ENCODE measurements around the gene ENPP3. TPM values are rescaled to one million over a fixed set of nuclear protein-coding genes. Genes with fewer than 3 reads are reported as not detected.

ENPP3 gene
- polyA plus RNA-seq, 1 experiment, result 0.14 TPM

GRCh38 chr6:131680868-131681267 lies 43.8 kb downstream of the ENPP3 start:
- Histone ChIP-seq H3K9me3 (ENCODE audit: control insufficient read depth, insufficient read depth, low read length) (no peaks in the 10 kb centered on the region), H3K27ac (ENCODE audit: low read depth, low read length) (no peak overlapping the region), H3K4me3 (ENCODE audit: low read depth, low read length) (no peak overlapping the region), H3K27me3 (ENCODE audit: control insufficient read depth, insufficient read depth, low read length) (peaks cover 6% of the 10 kb centered on the region)
- no peak for DNase-seq (ENCODE audit: low read depth, low spot score)
- TF ChIP-seq CTCF (IDR thresholded peaks at IDR 0.05; ENCODE audit: low read depth, low read length), result no peak
- ChIA-PET POLR2A (no interaction called here), CTCF (interaction anchor here (2.0 kb wide), 1 partner anchor 14 kb away, joined by 6 read pairs; no protein-coding TSS in a partner anchor)

- DNase-seq (ENCODE audit: low read depth, low spot score), result no peak
- POLR2A ChIA-PET, result no interaction called here
- Histone ChIP-seq H3K27ac (ENCODE audit: low read depth, low read length) (no peak overlapping the region), H3K27me3 (ENCODE audit: control insufficient read depth, insufficient read depth, low read length) (peaks cover 6% of the 10 kb centered on the region), H3K9me3 (ENCODE audit: control insufficient read depth, insufficient read depth, low read length) (no peaks in the 10 kb centered on the region), H3K4me3 (ENCODE audit: low read depth, low read length) (no peak overlapping the region)
- no peak for TF ChIP-seq CTCF (IDR thresholded peaks at IDR 0.05; ENCODE audit: low read depth, low read length)
- CTCF ChIA-PET, result no interaction called here
These were observed 44.5 kb downstream of the ENPP3 start for GRCh38 chr6:131681585-131681984.

GRCh38 chr6:131682442-131682841 lies 45.3 kb downstream of the ENPP3 start:
- ChIA-PET CTCF (no interaction called here), POLR2A (no interaction called here)
- H3K4me3 ChIP-seq (ENCODE audit: low read depth, low read length), result no peak overlapping the region
- TF ChIP-seq CTCF (IDR thresholded peaks at IDR 0.05; ENCODE audit: low read depth, low read length), result no peak
- no peak for DNase-seq (ENCODE audit: low read depth, low spot score)
- peaks cover 6% of the 10 kb centered on the region for H3K27me3 ChIP-seq (ENCODE audit: control insufficient read depth, insufficient read depth, low read length)
- no peak overlapping the region for H3K27ac ChIP-seq (ENCODE audit: low read depth, low read length)
- H3K9me3 ChIP-seq (ENCODE audit: control insufficient read depth, insufficient read depth, low read length), result no peaks in the 10 kb centered on the region

GRCh38 chr6:131683479-131683878 lies 46.4 kb downstream of the ENPP3 start:
- no peak for DNase-seq (ENCODE audit: low read depth, low spot score)
- Histone ChIP-seq H3K4me3 (ENCODE audit: low read depth, low read length) (no peak overlapping the region), H3K27ac (ENCODE audit: low read depth, low read length) (no peak overlapping the region), H3K9me3 (ENCODE audit: control insufficient read depth, insufficient read depth, low read length) (no peaks in the 10 kb centered on the region), H3K27me3 (ENCODE audit: control insufficient read depth, insufficient read depth, low read length) (peaks cover 6% of the 10 kb centered on the region)
- POLR2A ChIA-PET, result no interaction called here
- CTCF ChIA-PET, result interaction anchor here (1.5 kb wide), 1 partner anchor 12 kb away, joined by 5 read pairs; no protein-coding TSS in a partner anchor
- TF ChIP-seq CTCF (IDR thresholded peaks at IDR 0.05; ENCODE audit: low read depth, low read length), result no peak

GRCh38 chr6:131685266-131685780 lies 48.2 kb downstream of the ENPP3 start:
- TF ChIP-seq CTCF (IDR thresholded peaks at IDR 0.05; ENCODE audit: low read depth, low read length), result no peak
- ChIA-PET CTCF (interaction anchor here (0.7 to 2.6 kb wide), 3 partner anchors 10 to 595 kb away, joined by 3 to 24 read pairs (median 3); no protein-coding TSS in a partner anchor), POLR2A (no interaction called here)
- peaks cover 3% of the 10 kb centered on the region for H3K27me3 ChIP-seq (ENCODE audit: control insufficient read depth, insufficient read depth, low read length)
- no peak for DNase-seq (ENCODE audit: low read depth, low spot score)
- H3K4me3 ChIP-seq (ENCODE audit: low read depth, low read length), result no peak overlapping the region
- H3K27ac ChIP-seq (ENCODE audit: low read depth, low read length), result no peak overlapping the region
- no peaks in the 10 kb centered on the region for H3K9me3 ChIP-seq (ENCODE audit: control insufficient read depth, insufficient read depth, low read length)
